ENCODE results near the gene BCL2. TPM values are rescaled to one million over a fixed set of nuclear protein-coding genes. Genes with fewer than 3 reads are reported as not detected.

Gene BCL2
- total RNA-seq, 8 experiments from 2014 or later = 0.97 to 29.2 (median 5.8) TPM

GRCh38 chr18:63255435-63255834 lies 64.1 kb downstream of the BCL2 start:
- no peak for ATAC-seq (replicated peaks in 6 of 8)
- Histone ChIP-seq H3K4me1 (replicated peaks in 1 of 2) (peaks cover 3 to 8% of the 10 kb centered on the region in 2 donors), H3K27ac (no peak overlapping the region), H3K4me3 (no peak overlapping the region)
- in situ Hi-C loops (cut with MboI; ENCODE audit: low pct_unique_long_range_greater_than_20kb in 2 of 9, low sequenced_read_pairs in 9 of 9, unreplicated experiment in 9 of 9) = no loop called here
- WGBS, 10 experiments = 40 to 100% (median 100%) methylated on average over 1 to 3 of the region's 3 CpGs; no CpG with 5 or more reads in 1 of the 10 experiments

- peaks cover 3 to 8% of the 10 kb centered on the region in 2 donors for H3K4me1 ChIP-seq (replicated peaks in 1 of 2)
- ATAC-seq (replicated peaks in 6 of 8) = no peak
- WGBS, 10 experiments = 52 to 100% (median 90%) methylated on average over 2 to 4 of the region's 4 CpGs; no CpG with 5 or more reads in 2 of the 10 experiments
- in situ Hi-C loops (cut with MboI; ENCODE audit: low pct_unique_long_range_greater_than_20kb in 2 of 9, low sequenced_read_pairs in 9 of 9, unreplicated experiment in 9 of 9) = no loop called here
- no peak overlapping the region for H3K4me3 ChIP-seq
- no peak overlapping the region for H3K27ac ChIP-seq
These were observed 64.7 kb downstream of the BCL2 start for GRCh38 chr18:63254716-63255399.

DNA sequence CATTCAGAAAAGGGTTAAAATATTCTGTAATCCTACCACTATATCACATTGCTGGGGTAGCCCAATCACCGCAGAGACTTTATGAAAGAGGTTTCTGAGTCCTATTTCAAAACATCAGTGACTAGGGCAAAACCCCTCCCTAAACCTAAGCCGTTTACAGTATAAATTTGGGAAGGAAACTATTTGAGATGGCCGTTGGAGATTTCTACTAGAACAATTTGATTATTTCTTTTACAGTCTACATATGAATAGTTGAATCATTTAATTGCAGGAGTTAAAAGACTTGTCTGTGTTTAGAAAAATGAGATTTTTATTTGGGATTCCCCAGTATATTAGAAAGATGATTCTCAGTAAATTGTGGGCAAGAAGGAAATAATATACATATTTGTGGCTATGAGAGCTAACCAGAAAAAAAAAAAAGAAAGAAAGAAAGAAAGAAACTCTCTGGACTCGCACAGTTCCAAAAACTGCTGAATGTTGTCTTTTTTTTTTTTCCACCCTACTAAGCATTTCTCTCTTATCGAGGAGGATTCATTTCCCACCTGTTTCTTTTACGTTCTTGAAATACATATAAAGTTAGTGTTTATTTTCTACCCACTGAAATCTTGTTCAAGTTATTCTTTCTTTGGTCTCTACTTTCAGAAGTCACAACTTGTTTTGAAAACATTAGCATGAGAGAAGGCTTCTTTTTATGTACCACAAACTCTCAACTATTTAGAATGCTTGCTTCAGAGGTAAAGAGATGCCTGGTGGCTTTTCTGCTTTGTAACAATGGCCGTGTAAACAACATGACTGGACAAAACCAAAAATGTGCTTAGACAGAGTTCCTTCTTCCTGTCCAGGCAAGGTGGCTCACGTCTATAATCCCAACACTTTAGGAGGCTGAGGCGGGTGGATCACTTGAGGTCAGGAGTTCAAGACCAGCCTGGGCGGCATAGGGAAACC lies 65.9 kb downstream of the BCL2 start:
- peak in 1 of 8 experiments; percentile 79 for ATAC-seq (replicated peaks in 6 of 8)
- 16 to 100% (median 85%) methylated on average over 3 to 9 of the region's 10 CpGs for WGBS, 10 experiments
- H3K4me1 ChIP-seq (replicated peaks in 1 of 2) = peaks cover 0 to 2% of the 10 kb centered on the region in 2 donors
- no peak overlapping the region for H3K27ac ChIP-seq
- H3K4me3 ChIP-seq = no peak overlapping the region
- in situ Hi-C loops (cut with MboI; ENCODE audit: low pct_unique_long_range_greater_than_20kb in 2 of 9, low sequenced_read_pairs in 9 of 9, unreplicated experiment in 9 of 9) = no loop called here

DNA sequence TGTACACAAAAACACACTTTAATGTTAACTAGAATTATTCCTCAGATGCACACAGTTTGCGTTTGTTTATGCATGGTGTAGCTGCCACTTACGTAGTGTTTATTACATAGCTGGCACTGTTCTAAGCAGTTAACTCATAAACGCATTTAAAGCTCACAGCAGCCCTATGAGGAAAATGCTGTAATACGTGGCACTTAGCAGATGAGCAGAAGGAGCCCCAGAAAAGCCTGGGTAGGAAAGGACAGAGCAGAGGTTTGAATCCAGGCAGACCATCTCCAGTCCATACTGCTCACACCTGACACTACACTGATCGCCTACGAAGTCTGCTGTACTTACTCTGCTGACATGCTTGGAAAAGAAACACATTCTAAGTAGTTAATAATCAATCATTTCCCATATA lies 66.6 kb downstream of the BCL2 start:
- in situ Hi-C loops (cut with MboI; ENCODE audit: low pct_unique_long_range_greater_than_20kb in 2 of 9, low sequenced_read_pairs in 9 of 9, unreplicated experiment in 9 of 9) = no loop called here
- no peak overlapping the region for H3K4me3 ChIP-seq
- no peak overlapping the region for H3K27ac ChIP-seq
- 0 to 95% (median 72%) methylated on average over 1 to 5 of the region's 6 CpGs; no CpG with 5 or more reads in 4 of the 10 experiments for WGBS, 10 experiments
- no peaks in the 10 kb centered on the region for H3K4me1 ChIP-seq (replicated peaks in 1 of 2)
- peak in 1 of 8 experiments; percentile 31 for ATAC-seq (replicated peaks in 6 of 8)

GRCh38 chr18:63249771-63250170 lies 69.8 kb downstream of the BCL2 start:
- 0 to 100% (median 95%) methylated on average over 1 to 7 of the region's 7 CpGs; no CpG with 5 or more reads in 6 of the 10 experiments for WGBS, 10 experiments

DNA sequence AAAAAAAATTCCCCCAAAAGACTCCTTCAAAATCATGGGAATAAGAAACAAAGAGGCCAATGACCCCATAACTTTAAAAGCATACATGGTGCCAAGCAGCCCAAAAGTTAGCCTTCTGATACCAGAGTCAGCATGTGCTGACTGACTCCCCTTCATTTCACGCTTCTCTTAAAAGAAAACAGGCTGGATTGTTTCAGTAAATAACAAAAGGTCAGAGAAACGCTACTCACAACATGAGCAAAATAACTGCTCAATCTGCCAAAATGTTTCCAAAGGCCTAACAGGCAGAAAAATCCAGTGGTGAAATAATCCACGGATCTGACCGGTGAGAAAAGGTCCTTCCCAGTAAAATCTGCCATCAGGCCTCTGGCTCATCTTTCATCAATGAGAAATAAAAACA lies 71.6 kb downstream of the BCL2 start:
- in situ Hi-C loops (cut with MboI; ENCODE audit: low pct_unique_long_range_greater_than_20kb in 2 of 9, low sequenced_read_pairs in 9 of 9, unreplicated experiment in 9 of 9) = no loop called here
- no peak for ATAC-seq (replicated peaks in 6 of 8)
- no peak overlapping the region for H3K4me3 ChIP-seq
- H3K4me1 ChIP-seq (replicated peaks in 1 of 2) = no peaks in the 10 kb centered on the region
- H3K27ac ChIP-seq = no peak overlapping the region
- 23 to 100% (median 85%) methylated on average over 2 to 4 of the region's 4 CpGs for WGBS, 10 experiments

More at GRCh38 chr18:63249771-63250170, 69.8 kb downstream of the BCL2 start:
- H3K27ac ChIP-seq = no peak overlapping the region
- in situ Hi-C loops (cut with MboI; ENCODE audit: low pct_unique_long_range_greater_than_20kb in 2 of 9, low sequenced_read_pairs in 9 of 9, unreplicated experiment in 9 of 9) = no loop called here
- no peak overlapping the region for H3K4me3 ChIP-seq
- ATAC-seq (replicated peaks in 6 of 8) = no peak
- H3K4me1 ChIP-seq (replicated peaks in 1 of 2) = no peaks in the 10 kb centered on the region

DNA sequence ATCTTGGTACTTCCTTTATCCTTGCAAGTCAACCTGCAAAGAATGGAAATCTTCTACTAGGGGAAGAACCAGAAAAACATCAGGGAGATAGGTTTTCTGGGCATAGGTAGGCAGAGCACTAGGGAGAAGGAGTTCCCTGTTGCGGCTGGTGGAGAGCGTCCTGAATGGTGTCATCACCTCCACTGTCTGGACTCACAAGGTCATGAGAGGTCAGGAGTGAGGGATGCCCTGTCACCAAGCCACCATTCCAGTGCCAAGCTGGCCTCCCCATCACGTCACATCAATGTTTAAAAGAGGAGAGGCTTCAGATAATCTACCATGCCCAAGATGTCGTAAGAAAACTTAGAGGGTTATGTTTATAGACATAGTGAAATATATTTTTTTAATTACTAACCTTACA lies 72.1 kb downstream of the BCL2 start:
- 83 to 100% (median 100%) methylated on average over 1 to 2 of the region's 4 CpGs; no CpG with 5 or more reads in 5 of the 10 experiments for WGBS, 10 experiments
- Histone ChIP-seq H3K27ac (no peak overlapping the region), H3K4me3 (no peak overlapping the region), H3K4me1 (replicated peaks in 1 of 2) (no peaks in the 10 kb centered on the region)
- no peak for ATAC-seq (replicated peaks in 6 of 8)
- in situ Hi-C loops (cut with MboI; ENCODE audit: low pct_unique_long_range_greater_than_20kb in 2 of 9, low sequenced_read_pairs in 9 of 9, unreplicated experiment in 9 of 9) = no loop called here

- Histone ChIP-seq H3K4me1 (replicated peaks in 1 of 2) (no peaks in the 10 kb centered on the region), H3K27ac (no peak overlapping the region), H3K4me3 (no peak overlapping the region)
- in situ Hi-C loops (cut with MboI; ENCODE audit: low pct_unique_long_range_greater_than_20kb in 2 of 9, low sequenced_read_pairs in 9 of 9, unreplicated experiment in 9 of 9) = no loop called here
- no peak for ATAC-seq (replicated peaks in 6 of 8)
- WGBS, 10 experiments = 67 to 100% (median 98%) methylated on average over 1 to 3 of the region's 3 CpGs
These were observed 74.0 kb downstream of the BCL2 start for GRCh38 chr18:63245600-63245999.

GRCh38 chr18:63244607-63245006 lies 75.0 kb downstream of the BCL2 start:
- Histone ChIP-seq H3K4me3 (no peak overlapping the region), H3K27ac (no peak overlapping the region), H3K4me1 (replicated peaks in 1 of 2) (no peaks in the 10 kb centered on the region)
- in situ Hi-C loops (cut with MboI; ENCODE audit: low pct_unique_long_range_greater_than_20kb in 2 of 9, low sequenced_read_pairs in 9 of 9, unreplicated experiment in 9 of 9) = no loop called here
- 31 to 100% (median 87%) methylated on average over 2 to 6 of the region's 6 CpGs; no CpG with 5 or more reads in 1 of the 10 experiments for WGBS, 10 experiments
- no peak for ATAC-seq (replicated peaks in 6 of 8)

- no peak for ATAC-seq (replicated peaks in 6 of 8)
- in situ Hi-C loops (cut with MboI; ENCODE audit: low pct_unique_long_range_greater_than_20kb in 2 of 9, low sequenced_read_pairs in 9 of 9, unreplicated experiment in 9 of 9) = no loop called here
- Histone ChIP-seq H3K4me3 (no peak overlapping the region), H3K27ac (no peak overlapping the region), H3K4me1 (replicated peaks in 1 of 2) (peaks cover 18 to 21% of the 10 kb centered on the region in 2 donors)
- 89 to 100% (median 99%) methylated on average over 3 to 7 of the region's 7 CpGs; no CpG with 5 or more reads in 2 of the 10 experiments for WGBS, 10 experiments
These were observed 77.8 kb downstream of the BCL2 start for GRCh38 chr18:63241760-63242159.

DNA sequence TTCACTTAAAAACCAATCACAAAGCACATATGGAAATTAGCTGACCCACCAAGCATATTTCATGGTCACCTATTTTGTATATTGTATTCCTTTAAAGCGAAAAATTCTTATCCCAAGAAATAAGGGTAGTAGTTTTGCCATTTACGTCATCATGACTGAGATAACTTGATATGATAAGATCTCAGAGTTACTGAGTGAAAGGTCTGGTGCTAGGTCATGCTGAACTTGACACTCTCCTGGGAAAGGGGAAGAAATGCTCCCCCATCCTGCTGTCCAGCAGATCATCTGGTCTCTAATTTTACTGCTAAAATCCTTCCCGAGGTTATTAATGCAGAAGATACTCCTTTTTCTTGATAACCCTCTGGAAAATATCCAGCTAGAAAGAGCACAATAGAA lies 78.3 kb downstream of the BCL2 start:
- Histone ChIP-seq H3K27ac (no peak overlapping the region), H3K4me1 (replicated peaks in 1 of 2) (peaks cover 18 to 21% of the 10 kb centered on the region in 2 donors), H3K4me3 (no peak overlapping the region)
- no peak for ATAC-seq (replicated peaks in 6 of 8)
- in situ Hi-C loops (cut with MboI; ENCODE audit: low pct_unique_long_range_greater_than_20kb in 2 of 9, low sequenced_read_pairs in 9 of 9, unreplicated experiment in 9 of 9) = no loop called here
- WGBS, 10 experiments = 60 to 100% (median 96%) methylated on average over 1 to 3 of the region's 3 CpGs

GRCh38 chr18:63240531-63241316 lies 78.8 kb downstream of the BCL2 start:
- no peak overlapping the region for H3K4me3 ChIP-seq
- 70 to 100% (median 84%) methylated on average over 1 to 8 of the region's 8 CpGs for WGBS, 10 experiments
- in situ Hi-C loops (cut with MboI; ENCODE audit: low pct_unique_long_range_greater_than_20kb in 2 of 9, low sequenced_read_pairs in 9 of 9, unreplicated experiment in 9 of 9) = no loop called here
- ATAC-seq (replicated peaks in 6 of 8) = no peak
- peaks cover 18 to 21% of the 10 kb centered on the region in 2 donors for H3K4me1 ChIP-seq (replicated peaks in 1 of 2)
- no peak overlapping the region for H3K27ac ChIP-seq
